ENCODE data around the gene RCOR1. TPM values are rescaled to one million over a fixed set of nuclear protein-coding genes. Genes with fewer than 3 reads are reported as not detected.
"Not testable (repeated sequence)": the region's sequence is repeated elsewhere in the genome, so short reads cannot be mapped to it uniquely, and the experiment has no call there.

RCOR1 gene
- total and polyA plus RNA-seq, 3 experiments from 2014 or later: 1.1 to 14.9 (median 14.5) TPM

- Mint-ChIP-seq H3K36me3 (no peaks in the 10 kb centered on the region), H3K4me1 (peaks cover 0 to 6% (median 3%) of the 10 kb centered on the region in 3 donors), H3K27ac (no peak overlapping the region), H3K4me3 (no peak overlapping the region), H3K27me3 (peaks cover 2 to 8% of the 10 kb centered on the region in 2 donors), H3K9me3 (no peaks in the 10 kb centered on the region)
- Histone ChIP-seq H3K4me3 (ENCODE audit: low read length) (no peak overlapping the region), H3K4me1 (ENCODE audit: insufficient read depth, low read length) (no peaks in the 10 kb centered on the region), H3K27me3 (ENCODE audit: insufficient read depth, low read length, poor library complexity, severe bottlenecking) (no peaks in the 10 kb centered on the region), H3K36me3 (ENCODE audit: insufficient read depth, low read length) (no peaks in the 10 kb centered on the region), H3K9me3 (ENCODE audit: low read length) (no peaks in the 10 kb centered on the region), H3K27ac (ENCODE audit: low read depth, low read length) (no peak overlapping the region)
- POLR2A ChIA-PET: no interaction called here
- CTCF ChIA-PET: no interaction called here
- DNase-seq: no peak
Measured at GRCh38 chr14:102574281-102575159, 17.9 kb upstream of the RCOR1 start.

- H3K27me3 ChIP-seq (ENCODE audit: insufficient read depth, low read length, poor library complexity, severe bottlenecking): no peaks in the 10 kb centered on the region
- no peak overlapping the region for H3K4me3 ChIP-seq (ENCODE audit: low read length)
- Mint-ChIP-seq H3K27me3 (peaks cover 2 to 8% of the 10 kb centered on the region in 2 donors), H3K36me3 (no peaks in the 10 kb centered on the region), H3K9me3 (no peaks in the 10 kb centered on the region), H3K4me1 (peaks cover 0 to 6% (median 3%) of the 10 kb centered on the region in 3 donors), H3K4me3 (no peak overlapping the region), H3K27ac (no peak overlapping the region)
- CTCF ChIA-PET: interaction anchor here (1.3 kb wide), 1 partner anchor 50 kb away, joined by 3 read pairs; no protein-coding TSS in a partner anchor
- POLR2A ChIA-PET: interaction anchor here (0.7 kb wide), 1 partner anchor 25 kb away, joined by 5 read pairs; no protein-coding TSS in a partner anchor
- no peaks in the 10 kb centered on the region for H3K9me3 ChIP-seq (ENCODE audit: low read length)
- H3K27ac ChIP-seq (ENCODE audit: low read depth, low read length): no peak overlapping the region
- no peaks in the 10 kb centered on the region for H3K36me3 ChIP-seq (ENCODE audit: insufficient read depth, low read length)
- no peak for DNase-seq
- H3K4me1 ChIP-seq (ENCODE audit: insufficient read depth, low read length): no peaks in the 10 kb centered on the region
Measured at GRCh38 chr14:102575160-102575845, 17.1 kb upstream of the RCOR1 start.

GRCh38 chr14:102575846-102576428, 16.5 kb upstream of the RCOR1 start:
- not testable (repeated sequence) for H3K27ac ChIP-seq (ENCODE audit: low read depth, low read length); H3K9me3 Mint-ChIP-seq; H3K4me1 ChIP-seq (ENCODE audit: insufficient read depth, low read length); H3K4me3 Mint-ChIP-seq; H3K36me3 Mint-ChIP-seq; H3K27me3 Mint-ChIP-seq; H3K36me3 ChIP-seq (ENCODE audit: insufficient read depth, low read length); H3K9me3 ChIP-seq (ENCODE audit: low read length); DNase-seq; H3K4me3 ChIP-seq (ENCODE audit: low read length); H3K27ac Mint-ChIP-seq; H3K27me3 ChIP-seq (ENCODE audit: insufficient read depth, low read length, poor library complexity, severe bottlenecking); H3K4me1 Mint-ChIP-seq
- CTCF ChIA-PET: interaction anchor here (1.3 kb wide), 1 partner anchor 51 kb away, joined by 3 read pairs; no protein-coding TSS in a partner anchor
- POLR2A ChIA-PET: interaction anchor here (0.7 kb wide), 1 partner anchor 26 kb away, joined by 5 read pairs; no protein-coding TSS in a partner anchor

- Histone ChIP-seq H3K36me3 (ENCODE audit: insufficient read depth, low read length) (no peaks in the 10 kb centered on the region), H3K4me3 (ENCODE audit: low read length) (no peak overlapping the region), H3K4me1 (ENCODE audit: insufficient read depth, low read length) (no peaks in the 10 kb centered on the region), H3K27ac (ENCODE audit: low read depth, low read length) (no peak overlapping the region), H3K27me3 (ENCODE audit: insufficient read depth, low read length, poor library complexity, severe bottlenecking) (no peaks in the 10 kb centered on the region), H3K9me3 (ENCODE audit: low read length) (no peaks in the 10 kb centered on the region)
- Mint-ChIP-seq H3K4me3 (no peak overlapping the region), H3K36me3 (no peaks in the 10 kb centered on the region), H3K4me1 (no peaks in the 10 kb centered on the region), H3K9me3 (no peaks in the 10 kb centered on the region), H3K27me3 (peaks cover 6 to 8% of the 10 kb centered on the region in 2 donors), H3K27ac (no peak overlapping the region)
- ChIA-PET POLR2A (no interaction called here), CTCF (no interaction called here)
- no peak for DNase-seq
Measured at GRCh38 chr14:102578821-102579220, 13.6 kb upstream of the RCOR1 start.

GRCh38 chr14:102579696-102580549, 12.5 kb upstream of the RCOR1 start:
- Mint-ChIP-seq H3K27me3 (peaks cover 4 to 6% of the 10 kb centered on the region in 2 donors), H3K9me3 (no peaks in the 10 kb centered on the region), H3K36me3 (no peaks in the 10 kb centered on the region), H3K4me3 (no peak overlapping the region), H3K27ac (no peak overlapping the region), H3K4me1 (no peaks in the 10 kb centered on the region)
- Histone ChIP-seq H3K27ac (ENCODE audit: low read depth, low read length) (no peak overlapping the region), H3K36me3 (ENCODE audit: insufficient read depth, low read length) (no peaks in the 10 kb centered on the region), H3K4me1 (ENCODE audit: insufficient read depth, low read length) (no peaks in the 10 kb centered on the region), H3K4me3 (ENCODE audit: low read length) (no peak overlapping the region), H3K9me3 (ENCODE audit: low read length) (no peaks in the 10 kb centered on the region), H3K27me3 (ENCODE audit: insufficient read depth, low read length, poor library complexity, severe bottlenecking) (no peaks in the 10 kb centered on the region)
- CTCF ChIA-PET: no interaction called here
- POLR2A ChIA-PET: no interaction called here
- no peak for DNase-seq

GRCh38 chr14:102580550-102581110, 11.8 kb upstream of the RCOR1 start:
- H3K4me1 ChIP-seq (ENCODE audit: insufficient read depth, low read length): no peaks in the 10 kb centered on the region
- no peaks in the 10 kb centered on the region for H3K9me3 ChIP-seq (ENCODE audit: low read length)
- Mint-ChIP-seq H3K4me1 (no peaks in the 10 kb centered on the region), H3K27ac (no peak overlapping the region), H3K36me3 (no peaks in the 10 kb centered on the region), H3K9me3 (no peaks in the 10 kb centered on the region), H3K27me3 (peaks cover under 1 to 6% of the 10 kb centered on the region in 2 donors), H3K4me3 (no peak overlapping the region)
- no peak overlapping the region for H3K4me3 ChIP-seq (ENCODE audit: low read length)
- H3K27me3 ChIP-seq (ENCODE audit: insufficient read depth, low read length, poor library complexity, severe bottlenecking): no peaks in the 10 kb centered on the region
- CTCF ChIA-PET: no interaction called here
- H3K27ac ChIP-seq (ENCODE audit: low read depth, low read length): no peak overlapping the region
- DNase-seq: no peak
- H3K36me3 ChIP-seq (ENCODE audit: insufficient read depth, low read length): no peaks in the 10 kb centered on the region
- POLR2A ChIA-PET: no interaction called here

- DNase-seq: no peak
- POLR2A ChIA-PET: interaction anchor here (0.8 kb wide), 1 partner anchor 517 kb away, joined by 5 read pairs; no protein-coding TSS in a partner anchor
- Histone ChIP-seq H3K4me3 (ENCODE audit: low read length) (no peak overlapping the region), H3K9me3 (ENCODE audit: low read length) (no peaks in the 10 kb centered on the region), H3K27me3 (ENCODE audit: insufficient read depth, low read length, poor library complexity, severe bottlenecking) (no peaks in the 10 kb centered on the region), H3K27ac (ENCODE audit: low read depth, low read length) (no peak overlapping the region), H3K4me1 (ENCODE audit: insufficient read depth, low read length) (no peaks in the 10 kb centered on the region), H3K36me3 (ENCODE audit: insufficient read depth, low read length) (no peaks in the 10 kb centered on the region)
- CTCF ChIA-PET: no interaction called here
- no peaks in the 10 kb centered on the region for H3K9me3 Mint-ChIP-seq
- H3K27me3 Mint-ChIP-seq: peaks cover 0 to 6% of the 10 kb centered on the region in 2 donors
- no peaks in the 10 kb centered on the region for H3K36me3 Mint-ChIP-seq
- H3K4me3 Mint-ChIP-seq: no peak overlapping the region
- no peak overlapping the region for H3K27ac Mint-ChIP-seq
- no peaks in the 10 kb centered on the region for H3K4me1 Mint-ChIP-seq
Measured at GRCh38 chr14:102581193-102581592, 11.3 kb upstream of the RCOR1 start.
